Activated CD4-positive, alpha-beta T cell treated with anti-CD3 and anti-CD28 coated beads, Interleukin-2, Interleukin-6, amounts not matched to agents 100 ng/mL and 50 ng/mL, durations not matched to agents 16 hours and 8 hours (primary cell): ENCODE measurements around the gene ALMS1.
"Not testable (repeated sequence)": the region's sequence is repeated elsewhere in the genome, so short reads cannot be mapped to it uniquely, and the experiment has no call there.

ENCODE experiments used
- DNase-seq: peaks from one replicate; pipeline ENCODE4 v3.0.0-alpha.2; 2020

The ALMS1 gene

DNA sequence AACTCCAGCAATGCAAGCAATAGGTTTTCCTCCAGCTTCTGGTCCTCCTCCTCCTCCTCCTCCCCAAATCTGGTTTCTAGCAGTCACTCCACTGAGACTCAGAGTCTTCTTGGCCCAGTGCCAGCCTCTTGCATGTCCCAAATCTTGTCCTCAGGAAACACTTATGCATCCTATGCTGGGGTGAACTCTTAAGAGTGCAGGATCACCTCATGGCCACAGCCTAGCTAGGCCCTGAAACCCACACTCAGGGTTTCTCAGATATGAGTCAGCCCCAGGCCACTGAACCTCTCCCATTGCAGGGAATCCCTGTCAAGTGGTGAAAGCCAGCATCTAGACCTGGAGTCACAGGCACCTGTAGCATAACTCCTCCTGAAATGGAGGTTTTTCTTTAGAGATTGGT, 238.4 kb downstream of the ALMS1 start:
- not testable (repeated sequence) for DNase-seq

- DNase-seq: not testable (repeated sequence)
Measured at GRCh38 chr2:73624625-73625024, 239.0 kb downstream of the ALMS1 start.

GRCh38 chr2:73626237-73626636, 240.6 kb downstream of the ALMS1 start:
- DNase-seq: not testable (repeated sequence)

DNA sequence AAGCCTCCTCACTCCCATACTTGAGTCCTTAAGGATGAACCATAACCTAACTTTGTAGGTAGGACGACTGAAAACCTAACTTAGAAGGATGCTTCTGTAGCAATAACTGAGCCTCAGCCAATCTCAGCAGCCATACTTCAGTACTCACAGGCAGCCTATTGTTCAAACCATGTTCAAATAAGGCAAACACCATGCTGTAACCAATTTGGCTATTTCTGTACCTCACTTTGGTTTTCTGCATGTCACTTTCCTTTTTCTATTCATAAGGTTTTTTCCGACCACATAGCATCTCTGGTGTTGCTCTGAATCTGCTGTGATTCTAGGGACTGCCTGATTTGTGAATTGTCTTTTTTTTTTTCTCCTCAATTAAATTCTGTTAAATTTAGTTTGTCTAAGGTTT, 242.9 kb downstream of the ALMS1 start:
- not testable (repeated sequence) for DNase-seq

- peak; percentile 27 for DNase-seq
Measured at GRCh38 chr2:73630662-73631266, 245.1 kb downstream of the ALMS1 start.

- DNase-seq: not testable (repeated sequence)
Measured at GRCh38 chr2:73636977-73637376, 251.3 kb downstream of the ALMS1 start.

DNA sequence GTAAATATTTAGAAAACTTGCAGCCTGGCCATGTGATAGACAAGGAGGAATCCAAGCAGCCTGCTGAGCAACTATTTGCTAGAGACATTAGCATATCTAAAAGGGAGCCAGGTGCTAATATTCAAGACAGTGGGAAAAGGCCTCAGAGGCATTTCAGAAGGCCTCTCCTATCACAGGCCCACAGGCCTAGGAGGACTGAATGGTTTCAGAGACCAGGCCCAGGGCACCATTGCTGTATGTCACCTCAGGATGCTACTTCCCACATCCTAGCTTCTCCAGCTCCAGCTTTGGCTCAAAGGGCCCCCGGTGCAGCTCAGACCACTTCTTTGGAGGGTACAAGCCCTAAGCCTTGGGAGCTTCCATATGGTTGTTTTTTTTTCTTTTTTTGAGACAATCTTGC, 252.8 kb downstream of the ALMS1 start:
- no peak for DNase-seq

DNA sequence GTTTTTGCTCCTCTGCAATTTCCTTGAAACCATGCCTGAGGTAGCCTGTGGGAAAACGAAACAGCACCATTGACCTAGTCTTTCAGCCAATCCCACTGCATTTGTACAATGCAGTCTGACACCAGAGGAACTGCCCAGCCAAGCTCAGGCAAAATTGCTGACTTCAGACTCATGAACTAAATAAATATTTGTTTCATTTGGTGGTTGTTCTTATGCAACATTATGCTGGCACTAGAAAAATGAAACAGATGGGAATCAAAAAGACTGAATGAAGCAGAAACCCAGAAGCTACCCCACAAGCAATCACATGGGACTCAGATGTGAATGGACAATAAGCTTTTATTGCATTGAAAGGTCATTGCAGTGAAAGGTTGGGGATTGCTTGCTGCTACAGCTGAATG, 254.9 kb downstream of the ALMS1 start:
- no peak for DNase-seq

GRCh38 chr2:73640946-73641766, 255.5 kb downstream of the ALMS1 start:
- no peak for DNase-seq

GRCh38 chr2:73641767-73642062, 256.1 kb downstream of the ALMS1 start:
- no peak for DNase-seq

DNA sequence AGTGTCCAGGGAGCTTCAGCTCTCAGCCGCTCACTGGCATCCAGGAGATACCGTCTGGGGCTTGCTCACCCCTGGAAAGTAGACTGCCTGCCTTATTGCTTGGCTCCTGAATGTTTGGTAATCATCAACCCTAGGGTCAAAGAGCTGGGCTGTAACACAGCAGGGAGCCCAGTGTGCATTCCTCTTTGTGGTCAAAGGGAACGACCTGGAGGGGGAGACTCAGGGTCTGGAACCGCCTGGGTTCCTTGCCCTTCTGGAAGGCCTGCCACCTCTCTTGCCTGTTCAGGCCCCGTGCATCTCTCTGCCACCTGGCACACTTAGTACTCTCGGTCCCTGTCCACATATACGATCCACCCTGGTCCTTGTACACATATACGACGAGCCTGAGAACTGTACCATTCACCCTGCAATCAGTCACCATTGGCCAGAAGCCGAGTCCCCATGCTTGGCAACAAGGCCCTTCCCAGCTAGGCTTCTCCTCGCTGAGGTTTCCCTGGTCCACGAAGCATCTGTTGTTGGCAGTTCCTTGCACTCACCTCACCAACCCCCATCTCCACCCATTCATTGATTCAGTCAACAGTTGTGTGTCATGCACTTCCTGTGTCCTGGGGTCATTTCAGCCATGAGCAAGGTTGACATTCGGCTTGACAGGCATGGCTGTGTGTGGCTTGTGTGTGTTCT, 256.8 kb downstream of the ALMS1 start, which contains the start of gene NAT8:
NAT8 (minus strand) TSS at position 85 of the 681 bp plus-strand sequence. CDS start 794 bp downstream, outside the sequence.
- DNase-seq: no peak

DNA sequence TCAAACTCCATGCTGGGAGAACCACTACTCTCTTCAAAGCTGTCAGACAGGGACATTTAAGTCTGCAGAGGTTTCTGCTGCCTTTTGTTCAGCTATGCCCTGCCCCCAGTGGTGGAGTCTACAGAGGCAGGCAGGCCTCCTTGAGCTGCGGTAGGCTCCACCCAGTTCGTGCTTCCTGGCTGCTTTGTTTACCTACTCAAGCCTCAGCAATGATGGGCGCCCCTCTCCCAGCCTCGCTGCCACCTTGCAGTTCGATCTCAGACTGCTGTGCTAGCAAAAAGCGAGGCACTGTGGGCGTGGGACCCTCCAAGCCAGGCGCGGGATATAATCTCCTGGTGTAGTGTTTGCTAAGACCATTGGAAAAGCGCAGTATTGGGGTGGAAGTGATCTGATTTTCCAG, 262.1 kb downstream of the ALMS1 start:
- not testable (repeated sequence) for DNase-seq

GRCh38 chr2:73651591-73652230, 266.1 kb downstream of the ALMS1 start:
- DNase-seq: no peak

- DNase-seq: no peak
Measured at GRCh38 chr2:73652348-73652747, 266.7 kb downstream of the ALMS1 start.

GRCh38 chr2:73654175-73654574, 268.5 kb downstream of the ALMS1 start:
- DNase-seq: no peak
